Measurements from ENCODE around the gene TENM4.

- no peak for TF ChIP-seq CTCF (IDR thresholded peaks at IDR 0.05; ENCODE audit: low read depth, low read length, missing input control)
- TF ChIP-seq HNF4G (IDR thresholded peaks at IDR 0.05), result no peak
- no peak for TF ChIP-seq REST (IDR thresholded peaks at IDR 0.05)
- no peak for TF ChIP-seq YY1 (IDR thresholded peaks at IDR 0.05)
- no peak for TF ChIP-seq RXRA (IDR thresholded peaks at IDR 0.05)
- TF ChIP-seq GABPA (IDR thresholded peaks at IDR 0.05 in 1 of 2, conservative IDR thresholded peaks at IDR 0.05 in 1 of 2), result no peak
- TF ChIP-seq ZBTB33 (IDR thresholded peaks at IDR 0.05), result no peak
- TF ChIP-seq TAF1 (conservative IDR thresholded peaks at IDR 0.05), result no peak
- TF ChIP-seq JUND (IDR thresholded peaks at IDR 0.05), result no peak
- no peak for TF ChIP-seq SP1 (IDR thresholded peaks at IDR 0.05)
- TF ChIP-seq RAD21 (IDR thresholded peaks at IDR 0.05), result no peak
- TF ChIP-seq EGR1 (IDR thresholded peaks at IDR 0.05; ENCODE audit: low read depth in 2 of 2), result no peak
- no peak for TF ChIP-seq MAX (IDR thresholded peaks at IDR 0.05)
- no peak for TF ChIP-seq FOXA1 (IDR thresholded peaks at IDR 0.05)
Observed at GRCh38 chr11:79227308-79227707, 213.5 kb downstream of the TENM4 start.
